ENCODE measurements around the gene SCYGR6. TPM values are rescaled to one million over a fixed set of nuclear protein-coding genes. Genes with fewer than 3 reads are reported as not detected.

The SCYGR6 gene
- total RNA-seq, 1 donor from 2014 or later, result not detected

GRCh38 chr2:227696990-227697679 is 27.4 kb downstream of the SCYGR6 start:
- DNase-seq (no peak), ATAC-seq (no peak)
- H3K9me3 ChIP-seq, result peaks cover 1% of the 10 kb centered on the region
- intact Hi-C loops (cut with DNase I), result no loop called here
- TF ChIP-seq CTCF (IDR thresholded peaks at IDR 0.05), result no peak
- H3K4me3 ChIP-seq, result no peak overlapping the region
- H3K4me1 ChIP-seq, result peaks cover 5% of the 10 kb centered on the region
- no peaks in the 10 kb centered on the region for H3K36me3 ChIP-seq
- no peak overlapping the region for H3K27ac ChIP-seq
- no peaks in the 10 kb centered on the region for H3K27me3 ChIP-seq (ENCODE audit: low read depth)

GRCh38 chr2:227687189-227687588 is 37.4 kb downstream of the SCYGR6 start:
- DNase-seq, result no peak
- no peaks in the 10 kb centered on the region for H3K36me3 ChIP-seq
- no peak for TF ChIP-seq CTCF (IDR thresholded peaks at IDR 0.05)
- no peaks in the 10 kb centered on the region for H3K27me3 ChIP-seq (ENCODE audit: low read depth)
- no peak overlapping the region for H3K27ac ChIP-seq
- intact Hi-C loops (cut with DNase I), result no loop called here
- H3K4me3 ChIP-seq, result no peak overlapping the region
- no peaks in the 10 kb centered on the region for H3K9me3 ChIP-seq
- no peak for ATAC-seq
- peaks cover 6% of the 10 kb centered on the region for H3K4me1 ChIP-seq

- ATAC-seq, result peak; percentile 73
- DNase-seq, result peak; percentile 52
Observed at GRCh38 chr2:227684258-227684657, 40.3 kb downstream of the SCYGR6 start.

GRCh38 chr2:227677928-227678327 is 46.6 kb downstream of the SCYGR6 start:
- intact Hi-C loops (cut with DNase I), result no loop called here
- H3K27me3 ChIP-seq (ENCODE audit: low read depth), result no peaks in the 10 kb centered on the region
- DNase-seq (no peak), ATAC-seq (no peak)
- no peaks in the 10 kb centered on the region for H3K9me3 ChIP-seq
- no peak for TF ChIP-seq CTCF (IDR thresholded peaks at IDR 0.05)
- no peaks in the 10 kb centered on the region for H3K4me1 ChIP-seq
- H3K27ac ChIP-seq, result no peak overlapping the region
- H3K36me3 ChIP-seq, result no peaks in the 10 kb centered on the region
- H3K4me3 ChIP-seq, result no peak overlapping the region

More at GRCh38 chr2:227684258-227684657, 40.3 kb downstream of the SCYGR6 start:
- Histone ChIP-seq H3K27me3 (ENCODE audit: low read depth) (no peaks in the 10 kb centered on the region), H3K36me3 (no peaks in the 10 kb centered on the region), H3K9me3 (no peaks in the 10 kb centered on the region), H3K4me3 (no peak overlapping the region), H3K4me1 (peaks cover 6% of the 10 kb centered on the region), H3K27ac (no peak overlapping the region)
- no peak for TF ChIP-seq CTCF (IDR thresholded peaks at IDR 0.05)
- intact Hi-C loops (cut with DNase I), result no loop called here

- no peak for TF ChIP-seq CTCF (IDR thresholded peaks at IDR 0.05)
- intact Hi-C loops (cut with DNase I), result no loop called here
- Histone ChIP-seq H3K27ac (no peak overlapping the region), H3K36me3 (no peaks in the 10 kb centered on the region), H3K4me3 (no peak overlapping the region), H3K4me1 (no peaks in the 10 kb centered on the region), H3K9me3 (no peaks in the 10 kb centered on the region), H3K27me3 (ENCODE audit: low read depth) (no peaks in the 10 kb centered on the region)
- ATAC-seq, result peak; percentile 47 to 62
- no peak for DNase-seq
Observed at GRCh38 chr2:227674485-227674884, 50.1 kb downstream of the SCYGR6 start.

Other genes starting within 250 kb of the SCYGR6 start
- gene SCYGR2, start 125.9 kb downstream of the SCYGR6 start, total RNA-seq, result not detected
- gene SCYGR3, start 109.9 kb downstream of the SCYGR6 start, total RNA-seq, result not detected
- gene SCYGR4, start 107.3 kb downstream of the SCYGR6 start, total RNA-seq, result not detected
- gene SCYGR5, start 58.0 kb downstream of the SCYGR6 start, total RNA-seq, result not detected
- gene SLC19A3, start 6.7 kb downstream of the SCYGR6 start, total RNA-seq, result 40.7 TPM
- not detected for gene SCYGR7, start 3.6 kb upstream of the SCYGR6 start, total RNA-seq
- gene SCYGR8, start 21.1 kb upstream of the SCYGR6 start, total RNA-seq, result not detected
- gene CCL20, start 89.1 kb upstream of the SCYGR6 start, total RNA-seq, result 1.6 TPM
- gene DAW1, start 146.9 kb upstream of the SCYGR6 start, total RNA-seq, result 4.9 TPM

All from lower lobe of right lung (tissue), 2 donors.